WERI-Rb-1 (cell line): Measurements from ENCODE around the gene MUSK.

ENCODE experiments used
- DNase-seq: peaks from one replicate; pipeline ENCODE4 v3.0.0-alpha.2; 2020
- H3K27ac ChIP-seq: fragments of 250-450 bp; sonication (Bioruptor Pico); 2 replicates; pipeline ENCODE4 v1.5.1; 2020; ENCODE audit warnings: mild to moderate bottlenecking, moderate library complexity
- H3K27me3 ChIP-seq: fragments of 250-450 bp; sonication (Bioruptor Pico); 2 replicates; pipeline ENCODE4 v1.5.1; 2021; ENCODE audit warnings: mild to moderate bottlenecking, low read depth, moderate library complexity; ENCODE audit not compliant: insufficient read depth, severe bottlenecking
- H3K36me3 ChIP-seq: fragments of 250-450 bp; sonication (Bioruptor Pico); 2 replicates; pipeline ENCODE4 v1.5.1; 2020; ENCODE audit warnings: mild to moderate bottlenecking, moderate library complexity
- H3K4me3 ChIP-seq: 2 replicates; pipeline ENCODE4 v1.5.1; 2011; ENCODE audit warnings: low read depth, mild to moderate bottlenecking, control low read depth, low read length
- H3K9me3 ChIP-seq: fragments of 250-450 bp; sonication (Bioruptor Pico); 2 replicates; pipeline ENCODE4 v1.5.1; 2021; ENCODE audit warnings: mild to moderate bottlenecking, moderate library complexity; ENCODE audit not compliant: severe bottlenecking
- CTCF ChIP-seq: IDR thresholded peaks from 2 replicates; pipeline ENCODE4 v1.5.1; 2011; ENCODE audit warnings: low read depth, mild to moderate bottlenecking, control low read depth, inconsistent platforms, low read length

MUSK gene

GRCh38 chr9:110744715-110745384 lies 76.3 kb downstream of the MUSK start:
- H3K27me3 ChIP-seq: peaks cover 89% of the 10 kb centered on the region
- H3K4me3 ChIP-seq: no peak overlapping the region
- H3K9me3 ChIP-seq: no peaks in the 10 kb centered on the region
- DNase-seq: no peak
- H3K36me3 ChIP-seq: no peaks in the 10 kb centered on the region
- TF ChIP-seq CTCF: no peak
- H3K27ac ChIP-seq: no peak overlapping the region

- Histone ChIP-seq H3K4me3 (no peak overlapping the region), H3K36me3 (no peaks in the 10 kb centered on the region), H3K27me3 (peaks cover 88% of the 10 kb centered on the region), H3K9me3 (no peaks in the 10 kb centered on the region), H3K27ac (no peak overlapping the region)
- no peak for DNase-seq
- TF ChIP-seq CTCF: no peak
Measured at GRCh38 chr9:110745676-110746075, 77.1 kb downstream of the MUSK start.

DNA sequence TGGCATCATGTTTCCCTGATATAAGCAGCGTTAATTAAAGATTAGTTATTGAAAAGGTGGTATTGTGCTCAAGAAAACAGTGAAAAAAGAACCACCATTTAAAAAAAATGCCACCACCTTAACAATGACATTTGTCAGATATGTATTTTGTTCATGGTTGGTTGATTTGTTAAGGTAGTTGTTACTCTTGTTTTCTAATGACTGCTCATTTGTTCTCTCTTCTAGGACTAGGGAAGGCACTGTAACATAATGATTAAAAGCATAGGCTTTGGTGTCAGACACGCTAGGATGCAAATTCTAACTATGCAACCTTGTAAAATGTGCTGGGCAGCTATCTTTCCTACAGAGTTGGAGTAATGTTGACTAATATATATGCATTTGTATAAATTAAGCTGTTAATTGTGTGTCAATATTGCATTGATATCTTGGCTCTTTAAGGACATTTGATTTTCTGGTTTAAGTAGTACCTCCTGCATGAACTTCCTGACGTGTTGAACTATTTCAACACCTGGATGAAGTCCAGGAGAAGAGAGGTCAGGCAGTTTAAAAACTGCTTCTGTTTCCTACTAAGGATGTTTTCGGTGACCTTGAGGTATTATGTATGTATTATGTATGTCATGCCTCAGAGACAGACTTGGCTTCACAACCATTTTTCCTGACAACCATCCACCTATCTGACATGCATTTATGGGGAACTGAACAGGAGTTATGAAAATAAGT lies 77.8 kb downstream of the MUSK start:
- no peak for TF ChIP-seq CTCF
- Histone ChIP-seq H3K27me3 (peaks cover 88% of the 10 kb centered on the region), H3K9me3 (no peaks in the 10 kb centered on the region), H3K4me3 (no peak overlapping the region), H3K27ac (no peak overlapping the region), H3K36me3 (no peaks in the 10 kb centered on the region)
- no peak for DNase-seq

- H3K27me3 ChIP-seq: peaks cover 88% of the 10 kb centered on the region
- H3K27ac ChIP-seq: no peak overlapping the region
- H3K4me3 ChIP-seq: no peak overlapping the region
- no peak for DNase-seq
- H3K9me3 ChIP-seq: no peaks in the 10 kb centered on the region
- H3K36me3 ChIP-seq: no peaks in the 10 kb centered on the region
- TF ChIP-seq CTCF: no peak
Measured at GRCh38 chr9:110748251-110748893, 79.8 kb downstream of the MUSK start.

DNA sequence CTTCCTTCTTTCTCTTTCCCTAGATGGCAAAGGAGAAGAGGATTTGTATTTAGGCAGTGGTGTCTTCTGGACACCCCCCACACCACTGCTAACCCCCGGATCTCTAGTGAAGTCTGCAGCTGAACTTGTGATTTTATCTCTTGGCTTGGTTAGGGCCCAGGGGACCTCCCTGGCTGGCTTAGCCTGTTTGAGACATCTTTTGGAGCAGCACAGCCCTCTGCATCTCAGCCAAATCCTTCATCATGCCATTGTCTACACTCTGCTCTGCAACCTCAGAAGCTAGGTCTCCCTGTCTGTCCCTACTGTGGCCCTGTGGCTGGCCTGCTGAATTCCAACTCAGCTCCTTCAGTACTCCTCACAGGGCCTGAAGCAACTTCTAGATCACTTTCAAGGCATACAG lies 81.7 kb downstream of the MUSK start:
- no peak for DNase-seq
- H3K27me3 ChIP-seq: peaks cover 86% of the 10 kb centered on the region
- no peak overlapping the region for H3K4me3 ChIP-seq
- H3K27ac ChIP-seq: no peak overlapping the region
- H3K9me3 ChIP-seq: no peaks in the 10 kb centered on the region
- no peak for TF ChIP-seq CTCF
- no peaks in the 10 kb centered on the region for H3K36me3 ChIP-seq
